SK-N-DZ (cell line): ENCODE data around the gene DOCK4.
"Not testable (repeated sequence)": the region's sequence is repeated elsewhere in the genome, so short reads cannot be mapped to it uniquely, and the experiment has no call there.

ENCODE experiments used
- DNase-seq: peaks from one replicate; pipeline ENCODE4 v3.0.0-alpha.2; 2015; ENCODE audit warnings: low spot score

The DOCK4 gene

GRCh38 chr7:111910656-111911055 lies 295.5 kb downstream of the DOCK4 start:
- no peak for DNase-seq

GRCh38 chr7:111908673-111909072 lies 297.5 kb downstream of the DOCK4 start:
- DNase-seq = not testable (repeated sequence)

- DNase-seq = no peak
These were observed 302.4 kb downstream of the DOCK4 start for GRCh38 chr7:111903797-111904196.

- no peak for DNase-seq
These were observed 303.2 kb downstream of the DOCK4 start for GRCh38 chr7:111903016-111903415.

- no peak for DNase-seq
These were observed 305.9 kb downstream of the DOCK4 start for GRCh38 chr7:111900283-111900682.

GRCh38 chr7:111895049-111895448 lies 311.1 kb downstream of the DOCK4 start:
- no peak for DNase-seq

GRCh38 chr7:111894518-111894917 lies 311.7 kb downstream of the DOCK4 start:
- no peak for DNase-seq

- DNase-seq = no peak
These were observed 313.0 kb downstream of the DOCK4 start for GRCh38 chr7:111893190-111893589.

- DNase-seq = no peak
These were observed 313.6 kb downstream of the DOCK4 start for GRCh38 chr7:111892588-111892987.

- DNase-seq = no peak
These were observed 318.5 kb downstream of the DOCK4 start for GRCh38 chr7:111887734-111888133.

GRCh38 chr7:111886233-111886632 lies 320.0 kb downstream of the DOCK4 start:
- DNase-seq = no peak

- DNase-seq = no peak
These were observed 323.0 kb downstream of the DOCK4 start for GRCh38 chr7:111883241-111883640.

- no peak for DNase-seq
These were observed 327.4 kb downstream of the DOCK4 start for GRCh38 chr7:111878785-111879184.

- DNase-seq = no peak
These were observed 328.3 kb downstream of the DOCK4 start for GRCh38 chr7:111877931-111878330.

GRCh38 chr7:111873963-111874690 lies 332.1 kb downstream of the DOCK4 start:
- no peak for DNase-seq

GRCh38 chr7:111873326-111873646 lies 332.9 kb downstream of the DOCK4 start:
- DNase-seq = no peak

- DNase-seq = no peak
These were observed 333.5 kb downstream of the DOCK4 start for GRCh38 chr7:111872450-111873325.

- DNase-seq = no peak
These were observed 334.9 kb downstream of the DOCK4 start for GRCh38 chr7:111871283-111871682.

GRCh38 chr7:111869280-111869679 lies 336.9 kb downstream of the DOCK4 start:
- DNase-seq = peak; percentile 73

GRCh38 chr7:111867348-111867931 lies 338.8 kb downstream of the DOCK4 start:
- no peak for DNase-seq

- DNase-seq = no peak
These were observed 339.4 kb downstream of the DOCK4 start for GRCh38 chr7:111866787-111867186.

- no peak for DNase-seq
These were observed 340.8 kb downstream of the DOCK4 start for GRCh38 chr7:111865430-111865829.
